NCI-H1048 (cell line): ENCODE measurements around the gene PCNX1.

Experiments
- DNase-seq: peaks from one replicate; lab custom pipeline; 2025; lab: John Stamatoyannopoulos, UW

The PCNX1 gene

GRCh38 chr14:70957710-70958109 lies 50.5 kb downstream of the PCNX1 start:
- no peak for DNase-seq

GRCh38 chr14:70962935-70963334 lies 55.7 kb downstream of the PCNX1 start:
- DNase-seq = no peak

DNA sequence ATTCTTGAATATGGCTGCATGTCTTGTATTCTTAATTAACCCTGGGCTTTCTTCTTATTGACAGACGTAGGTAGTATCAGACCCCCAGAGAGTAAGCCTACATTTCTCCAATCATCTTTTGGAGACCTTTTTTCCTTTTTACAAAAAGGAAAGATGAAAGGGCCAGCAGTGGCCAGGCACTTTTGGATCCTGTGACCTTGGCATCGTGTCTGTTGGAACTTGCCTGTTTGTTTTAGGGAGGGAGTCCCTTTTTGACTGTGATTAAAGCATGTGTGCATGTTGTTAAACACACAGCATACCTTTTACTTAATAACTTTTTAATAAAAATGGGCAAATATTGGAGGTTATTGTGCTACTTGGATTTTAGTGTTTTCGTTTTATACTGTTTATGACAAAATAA lies 57.2 kb downstream of the PCNX1 start:
- DNase-seq = no peak

DNA sequence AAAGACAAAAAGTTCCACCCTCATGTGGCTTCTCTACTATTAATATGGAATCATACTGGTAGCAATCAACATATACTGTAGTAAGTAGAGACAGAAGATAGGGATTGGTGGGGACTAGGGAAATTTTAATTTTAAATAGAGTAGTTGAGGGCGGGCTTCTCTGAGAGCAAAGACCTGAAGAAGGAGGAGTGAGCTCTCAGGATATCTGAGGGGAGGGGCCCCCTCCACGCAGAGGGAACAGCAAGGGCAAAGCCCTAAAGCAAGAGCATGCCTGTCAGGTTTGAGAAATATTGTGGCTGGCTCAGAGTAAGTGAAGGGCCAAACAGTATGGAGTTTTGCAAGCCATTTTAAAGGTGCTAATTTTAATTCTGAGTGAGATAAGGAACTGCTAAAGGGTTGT lies 64.3 kb downstream of the PCNX1 start:
- DNase-seq = no peak

GRCh38 chr14:70972107-70972976 lies 65.1 kb downstream of the PCNX1 start:
- DNase-seq = peak; percentile 49

- no peak for DNase-seq
These were observed 69.3 kb downstream of the PCNX1 start for GRCh38 chr14:70976591-70976990.

- no peak for DNase-seq
These were observed 74.0 kb downstream of the PCNX1 start for GRCh38 chr14:70981000-70981952.

GRCh38 chr14:70982200-70982599 lies 74.9 kb downstream of the PCNX1 start:
- no peak for DNase-seq

- no peak for DNase-seq
These were observed 79.8 kb downstream of the PCNX1 start for GRCh38 chr14:70987041-70987440.

- DNase-seq = no peak
These were observed 81.2 kb downstream of the PCNX1 start for GRCh38 chr14:70988452-70988851.

- no peak for DNase-seq
These were observed 86.7 kb downstream of the PCNX1 start for GRCh38 chr14:70993931-70994330.

- DNase-seq = no peak
These were observed 88.0 kb downstream of the PCNX1 start for GRCh38 chr14:70995211-70995610.

DNA sequence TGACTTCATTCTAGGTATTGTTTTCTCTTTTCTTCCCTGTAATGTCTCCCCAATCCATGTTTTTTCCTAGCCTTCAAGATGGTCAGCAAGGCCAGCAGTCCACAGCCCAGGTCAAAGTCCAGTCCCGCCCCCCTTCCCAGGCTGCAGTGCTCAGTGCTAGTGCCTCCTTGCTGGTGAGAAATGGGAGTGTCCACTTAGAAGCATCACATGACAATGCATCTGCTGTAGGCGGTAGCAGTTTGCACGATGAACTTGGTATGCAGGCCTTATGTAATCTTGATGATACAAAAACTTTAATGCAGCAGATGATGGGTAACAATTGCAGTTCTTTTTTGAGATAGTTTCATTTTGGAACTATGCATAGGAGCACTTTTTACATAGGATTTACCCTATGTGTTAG lies 88.4 kb downstream of the PCNX1 start:
- DNase-seq = no peak

- no peak for DNase-seq
These were observed 91.9 kb downstream of the PCNX1 start for GRCh38 chr14:70999117-70999516.

DNA sequence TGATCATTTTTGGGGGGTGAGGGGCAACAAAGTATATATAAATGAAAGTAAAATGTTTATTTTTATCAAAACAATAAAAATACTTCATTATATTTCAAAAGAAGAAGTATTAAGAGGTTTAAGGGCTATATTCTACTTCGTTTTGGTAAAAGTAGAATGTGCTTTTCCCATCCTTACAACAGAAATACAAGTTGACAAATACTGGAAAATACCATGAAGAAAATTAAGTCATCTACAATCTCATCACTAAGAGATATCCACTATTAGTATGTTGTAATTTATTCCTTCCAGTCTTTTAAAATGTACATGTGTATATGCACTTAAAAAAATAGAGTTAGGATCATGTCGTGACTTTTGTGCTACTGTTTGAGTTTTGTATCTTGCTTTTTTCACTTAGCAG lies 92.8 kb downstream of the PCNX1 start:
- no peak for DNase-seq

DNA sequence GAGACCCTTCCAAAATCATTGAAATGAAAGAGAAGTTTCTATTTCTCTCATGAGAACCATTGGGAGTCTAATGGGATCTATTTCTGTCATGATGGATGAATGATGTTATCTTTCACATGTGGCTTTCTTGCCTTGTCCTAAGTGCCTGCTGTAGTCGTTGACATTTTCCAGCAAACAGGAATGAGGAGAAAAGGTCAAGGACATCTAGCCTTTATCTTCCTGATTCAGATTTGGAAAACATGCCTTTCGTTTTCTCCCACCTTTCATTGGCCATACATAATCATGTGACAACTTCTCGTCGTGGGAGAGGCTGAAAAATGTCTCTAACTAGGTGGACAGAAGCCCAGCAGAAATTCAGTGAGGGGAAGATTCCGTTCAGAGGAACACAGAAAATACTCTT lies 94.5 kb downstream of the PCNX1 start:
- no peak for DNase-seq

- DNase-seq = no peak
These were observed 95.9 kb downstream of the PCNX1 start for GRCh38 chr14:71003156-71003555.

- DNase-seq = no peak
These were observed 97.2 kb downstream of the PCNX1 start for GRCh38 chr14:71004481-71004880.

- no peak for DNase-seq
These were observed 97.8 kb downstream of the PCNX1 start for GRCh38 chr14:71005076-71005475.

DNA sequence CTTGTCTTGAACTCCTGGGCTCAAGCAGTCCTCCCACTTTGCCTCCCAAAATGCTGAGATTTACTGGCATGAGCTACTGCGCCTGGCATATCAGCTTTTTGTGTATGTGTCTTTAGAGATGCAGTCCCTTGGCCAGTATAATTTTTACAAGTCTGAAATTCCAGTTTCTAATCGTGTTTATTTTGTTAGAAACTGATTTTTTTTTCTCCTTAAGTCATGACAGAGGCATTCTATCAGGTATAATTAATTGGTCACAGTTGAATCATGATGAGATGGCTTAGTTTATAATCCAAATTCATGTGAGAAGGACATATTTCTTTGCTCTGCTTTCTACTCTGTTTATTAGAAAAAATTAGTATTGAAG lies 98.9 kb downstream of the PCNX1 start:
- DNase-seq = no peak

DNA sequence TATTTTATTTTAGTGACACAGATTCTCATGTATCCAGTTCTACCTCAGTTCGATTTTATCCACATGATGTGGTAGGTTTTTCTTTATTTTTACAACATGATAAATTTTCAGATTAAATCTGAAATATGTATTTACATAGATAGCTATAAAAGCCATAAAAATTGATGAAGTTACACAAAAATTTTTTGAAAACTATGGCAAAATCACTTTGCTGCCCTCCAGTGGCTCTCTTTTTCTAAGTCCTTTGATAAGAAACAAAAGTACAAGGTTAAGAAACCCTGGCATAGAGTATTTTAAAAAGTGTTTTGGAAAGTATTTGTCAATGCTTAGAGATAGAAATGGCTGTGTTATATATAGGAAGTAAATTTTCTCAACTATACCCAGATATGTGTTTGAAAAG lies 104.2 kb downstream of the PCNX1 start:
- DNase-seq = no peak

DNA sequence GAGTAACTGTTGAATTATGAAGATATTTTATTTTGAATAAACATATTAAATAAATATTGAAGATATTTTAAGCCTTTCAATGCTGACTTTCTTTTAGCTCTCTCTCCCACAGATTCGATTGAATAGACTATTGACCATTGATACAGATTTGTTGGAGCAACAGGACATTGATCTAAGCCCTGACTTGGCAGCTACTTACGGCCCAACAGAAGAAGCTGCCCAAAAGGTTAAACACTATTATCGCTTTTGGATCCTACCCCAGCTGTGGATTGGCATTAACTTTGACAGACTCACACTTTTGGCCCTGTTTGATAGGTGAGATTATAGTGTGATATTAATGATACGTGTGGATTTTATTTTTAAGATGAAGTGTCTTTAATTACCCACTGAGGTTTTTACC lies 105.6 kb downstream of the PCNX1 start:
- no peak for DNase-seq

GRCh38 chr14:71013551-71014192 lies 106.4 kb downstream of the PCNX1 start:
- no peak for DNase-seq
